A549 treated with DMSO at 1 μM for 4 hours (cell line): ENCODE results near the gene CLCN6. TPM values are rescaled to one million over a fixed set of nuclear protein-coding genes. Genes with fewer than 3 reads are reported as not detected.

Experiments
- total RNA-seq: library from RNA; stranded (reverse); fragments of 200-300 nt; extraction: Qiagen RNA extraction; gene quantifications from 5 replicates; pipeline ENCODE4 v1.2.3, GENCODE V29; 2022; ENCODE audit warnings: low read depth

CLCN6 gene
- total RNA-seq: 5.5 to 6.8 TPM (median 6.3 TPM) in 5 replicates

DNA sequence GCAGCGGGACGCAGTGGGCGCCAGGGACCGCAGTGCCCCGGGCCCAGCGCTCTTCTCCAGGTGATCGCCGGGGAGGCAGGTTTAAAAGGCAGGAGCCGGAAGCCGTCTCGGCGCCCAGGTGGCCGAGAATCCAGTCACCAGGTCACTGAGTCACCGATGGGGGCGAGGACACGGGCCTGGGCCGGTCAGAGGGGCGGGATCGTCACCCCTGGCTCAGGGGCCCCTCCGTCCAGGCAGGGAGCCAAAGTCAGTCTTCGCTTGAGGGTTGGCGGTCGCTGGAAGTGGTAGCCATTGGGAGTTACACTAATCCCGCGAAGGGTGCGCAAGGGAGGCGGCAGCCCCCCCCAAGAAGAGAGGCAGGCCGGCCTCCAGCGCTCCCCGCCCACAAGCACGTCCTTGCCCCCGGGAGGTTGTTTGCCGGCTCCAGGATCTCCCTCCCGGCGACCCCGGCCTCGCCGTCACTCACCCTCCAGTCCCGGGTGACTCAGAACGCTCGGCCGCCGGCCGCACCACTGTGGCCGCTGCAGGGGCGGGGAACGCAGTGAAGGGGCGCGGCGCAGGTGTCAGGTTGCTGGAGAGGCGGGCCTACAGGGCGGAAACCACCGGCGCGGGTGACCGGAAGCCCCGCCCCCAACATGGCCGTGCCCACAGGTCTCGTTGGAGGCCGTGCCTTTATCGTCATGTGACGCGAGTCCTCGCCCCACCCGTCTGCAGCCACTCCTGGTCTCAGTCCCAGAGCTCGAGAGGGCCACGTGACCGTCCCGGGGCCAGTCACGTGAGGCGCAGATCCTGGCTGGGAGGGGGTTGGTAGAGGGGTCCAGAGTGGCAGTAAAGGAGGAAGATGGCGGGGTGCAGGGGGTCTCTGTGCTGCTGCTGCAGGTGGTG lies at the start of gene CLCN6, which contains the start of gene MTHFR:
Gene CLCN6, plus strand, starts transcription at position 770 of the 885 bp plus-strand sequence. Its CDS starts 72 bp downstream, at position 842.
Gene MTHFR, minus strand, starts transcription at position 543 of the 885 bp plus-strand sequence. CDS start 2,848 bp downstream, outside the sequence.

GRCh38 chr1:11761988-11762406 lies 44.0 kb upstream of the CLCN6 start, which contains the start of gene C1orf167:
Gene C1orf167 (plus strand): TSS chr1:11762193. CDS start chr1:11764401, 2,208 bp downstream.

GRCh38 chr1:11847667-11848372 lies 41.8 kb downstream of the CLCN6 start, which contains the start of gene NPPA:
Gene NPPA (minus strand): TSS chr1:11847783. CDS start chr1:11847684, 99 bp downstream.

GRCh38 chr1:11858613-11858967 lies 52.6 kb downstream of the CLCN6 start, which contains the start of gene NPPB:
Gene NPPB (minus strand): TSS chr1:11858945. CDS start chr1:11858833, 112 bp downstream.

Other genes with a start within 250 kb of the CLCN6 start
- gene FBXO2, start 151.8 kb upstream of the CLCN6 start, total RNA-seq: 7.6 to 9.4 TPM (median 9.2 TPM) in 5 replicates
- 13.9 to 17.8 TPM (median 17.2 TPM) in 5 replicates for gene FBXO44, start 151.3 kb upstream of the CLCN6 start, total RNA-seq
- gene FBXO6, start 142.0 kb upstream of the CLCN6 start, total RNA-seq: 5.8 to 9.2 TPM (median 8.8 TPM) in 5 replicates
- 46.3 to 55.1 TPM (median 49.4 TPM) in 5 replicates for gene MAD2L2, start 125.0 kb upstream of the CLCN6 start, total RNA-seq
- gene DRAXIN, start 114.5 kb upstream of the CLCN6 start, total RNA-seq: 0.09 to 0.23 TPM (median 0.17 TPM) in 5 replicates
- 80.0 to 102 TPM (median 89.8 TPM) in 5 replicates for gene AGTRAP, start 70.1 kb upstream of the CLCN6 start, total RNA-seq
- not detected in 5 replicates for gene C1orf167, start 44.0 kb upstream of the CLCN6 start, total RNA-seq
- gene MTHFR, start 227 bp upstream of the CLCN6 start, total RNA-seq: 4.6 to 5.6 TPM (median 4.8 TPM) in 5 replicates
- not detected in 5 replicates for gene NPPA, start 41.6 kb downstream of the CLCN6 start, total RNA-seq
- gene NPPB, start 52.8 kb downstream of the CLCN6 start, total RNA-seq: 0.13 to 0.32 TPM in 2 of 5 replicates, not detected in the others
- 32.4 to 49.0 TPM (median 44.5 TPM) in 5 replicates for gene KIAA2013, start 120.2 kb downstream of the CLCN6 start, total RNA-seq
- 74.1 to 86.9 TPM (median 77.6 TPM) in 5 replicates for gene PLOD1, start 128.5 kb downstream of the CLCN6 start, total RNA-seq
- gene MFN2, start 174.3 kb downstream of the CLCN6 start, total RNA-seq: 34.1 to 39.6 TPM (median 35.5 TPM) in 5 replicates
- gene MIIP, start 213.3 kb downstream of the CLCN6 start, total RNA-seq: 12.2 to 16.4 TPM (median 13.6 TPM) in 5 replicates